ENCODE measurements around the gene FOCAD. TPM values are rescaled to one million over a fixed set of nuclear protein-coding genes. Genes with fewer than 3 reads are reported as not detected.
"Not testable (repeated sequence)": the region's sequence is repeated elsewhere in the genome, so short reads cannot be mapped to it uniquely, and the experiment has no call there.

FOCAD gene
- total RNA-seq, 2 experiments from 2014 or later, result 21.2 to 28.3 TPM

DNA sequence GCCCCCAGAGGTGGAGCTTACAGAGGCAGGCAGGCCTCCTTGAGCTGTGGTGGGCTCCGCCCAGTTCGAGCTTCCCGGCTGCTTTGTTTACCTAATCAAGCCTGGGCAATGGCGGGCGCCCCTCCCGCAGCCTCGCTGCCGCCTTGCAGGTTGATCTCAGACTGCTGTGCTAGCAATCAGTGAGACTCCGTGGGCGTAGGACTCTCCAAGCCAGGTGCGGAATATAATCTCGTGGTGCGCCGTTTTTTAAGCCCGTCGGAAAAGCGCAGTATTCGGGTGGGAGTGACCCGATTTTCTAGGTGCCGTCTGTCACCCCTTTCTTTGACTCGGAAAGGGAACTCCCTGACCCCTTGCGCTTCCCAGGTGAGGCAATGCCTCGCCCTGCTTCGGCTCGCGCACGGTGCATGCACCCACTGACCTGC, 25.8 kb upstream of the FOCAD start:
- not testable (repeated sequence) for H3K27me3 Mint-ChIP-seq; ATAC-seq (ENCODE audit: low read depth); H3K36me3 Mint-ChIP-seq; H3K4me3 Mint-ChIP-seq; H3K4me1 Mint-ChIP-seq; H3K9me3 Mint-ChIP-seq
- peak overlapping the region; percentile 81 for H3K27ac Mint-ChIP-seq
- DNase-seq, result peak; percentile 42
- POLR2A ChIA-PET, result interaction anchor here (2.2 to 2.3 kb wide), 2 partner anchors 26 to 36 kb away, joined by 8 to 13 read pairs; partner anchors contain the start of genes FOCAD and MLLT3

DNA sequence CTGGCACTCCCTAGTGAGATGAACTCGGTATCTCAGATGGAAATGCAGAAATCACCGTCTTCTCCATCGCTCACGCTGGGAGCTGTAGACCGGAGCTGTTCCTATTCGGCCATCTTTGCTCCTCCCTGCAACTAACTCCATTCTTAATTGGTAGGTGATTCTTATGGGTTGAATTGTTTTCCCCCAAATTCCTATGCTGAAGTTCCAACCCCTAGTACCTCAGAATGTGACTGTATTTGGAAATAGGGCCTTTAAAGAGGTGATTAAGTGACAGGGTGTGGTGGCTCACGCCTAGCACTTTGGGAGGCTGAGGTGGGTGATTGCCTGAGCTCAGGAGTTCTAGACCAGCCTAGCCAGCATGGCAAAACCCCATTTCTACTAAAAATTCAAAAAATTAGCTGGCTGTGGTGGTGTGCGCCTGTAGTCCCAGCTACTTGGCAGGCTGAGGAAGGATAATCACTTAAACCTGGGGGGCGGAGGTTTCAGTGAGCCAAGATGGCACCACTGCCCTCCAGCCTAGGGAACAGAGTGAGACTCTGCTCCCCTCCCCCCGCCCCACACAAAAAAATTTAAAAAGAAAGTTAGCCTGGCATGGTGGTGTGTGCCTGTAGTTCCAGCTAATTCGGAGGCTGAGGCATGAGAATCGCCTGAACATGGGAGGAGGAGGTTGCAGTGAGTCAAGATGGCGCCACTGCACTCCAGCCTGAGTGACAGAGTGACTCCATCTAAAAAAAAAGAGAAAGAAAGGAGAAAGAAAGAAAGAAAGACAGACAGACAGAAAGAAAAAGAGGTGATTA, 25.2 kb upstream of the FOCAD start:
- Mint-ChIP-seq H3K4me1 (peaks cover 3% of the 10 kb centered on the region), H3K27ac (peak overlapping the region; percentile 81), H3K36me3 (no peaks in the 10 kb centered on the region), H3K4me3 (no peak overlapping the region), H3K27me3 (no peaks in the 10 kb centered on the region), H3K9me3 (no peaks in the 10 kb centered on the region)
- DNase-seq (no peak), ATAC-seq (ENCODE audit: low read depth) (no peak)
- POLR2A ChIA-PET, result interaction anchor here (2.2 to 2.3 kb wide), 2 partner anchors 25 to 36 kb away, joined by 8 to 13 read pairs; partner anchors contain the start of genes FOCAD and MLLT3

DNA sequence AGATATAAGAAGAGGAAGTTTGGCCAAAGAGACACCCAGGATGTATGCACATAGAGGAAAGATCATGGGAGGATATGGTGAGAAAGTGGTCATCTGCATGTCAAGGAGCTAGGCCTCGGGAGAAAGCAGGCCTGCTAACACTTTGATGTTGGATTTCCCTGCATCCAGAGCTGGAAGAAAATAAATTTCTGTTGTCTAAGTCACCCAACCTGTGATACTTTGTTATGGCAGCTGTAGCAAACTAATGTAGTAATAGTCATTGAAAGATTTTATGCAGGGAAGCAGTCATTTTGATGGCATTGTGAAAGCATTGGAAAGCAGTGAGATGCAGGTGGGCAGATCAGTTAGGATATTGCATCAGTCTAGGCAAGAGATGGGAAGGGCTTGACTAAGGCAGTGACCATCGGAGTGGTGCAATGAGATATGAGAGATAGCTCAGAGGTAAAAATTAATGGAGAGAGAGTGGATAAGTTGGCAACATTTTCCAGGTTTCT, 24.5 kb upstream of the FOCAD start:
- ATAC-seq (ENCODE audit: low read depth) (no peak), DNase-seq (no peak)
- no peak overlapping the region for H3K27ac Mint-ChIP-seq
- no peaks in the 10 kb centered on the region for H3K27me3 Mint-ChIP-seq
- no peaks in the 10 kb centered on the region for H3K36me3 Mint-ChIP-seq
- POLR2A ChIA-PET, result interaction anchor here (2.2 to 2.3 kb wide), 2 partner anchors 24 to 37 kb away, joined by 8 to 13 read pairs; partner anchors contain the start of genes FOCAD and MLLT3
- no peaks in the 10 kb centered on the region for H3K9me3 Mint-ChIP-seq
- no peak overlapping the region for H3K4me3 Mint-ChIP-seq
- H3K4me1 Mint-ChIP-seq, result peaks cover 3% of the 10 kb centered on the region

DNA sequence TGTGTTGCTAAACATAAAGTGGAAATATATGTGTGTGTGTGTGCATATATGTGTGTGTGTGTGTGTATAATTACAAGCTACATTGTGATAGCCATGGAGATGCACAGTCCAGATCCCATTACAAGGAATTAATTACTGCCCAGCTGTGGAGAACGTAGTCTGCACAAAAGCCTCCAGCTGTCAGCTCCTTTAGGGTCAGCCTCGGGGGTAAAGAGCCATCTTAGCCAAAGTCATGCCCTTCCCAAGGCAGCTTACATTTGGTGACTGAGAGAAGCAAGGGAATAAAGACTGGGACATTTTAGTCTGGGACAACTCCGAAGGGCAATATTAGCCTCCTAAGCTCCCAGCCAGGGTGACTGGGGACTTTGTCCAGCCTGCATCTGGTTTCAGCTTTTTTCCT, 21.9 kb upstream of the FOCAD start:
- no peak overlapping the region for H3K27ac Mint-ChIP-seq
- POLR2A ChIA-PET, result no interaction called here
- no peak for DNase-seq
- H3K9me3 Mint-ChIP-seq, result no peaks in the 10 kb centered on the region
- H3K27me3 Mint-ChIP-seq, result peaks cover 5% of the 10 kb centered on the region
- no peaks in the 10 kb centered on the region for H3K36me3 Mint-ChIP-seq
- no peaks in the 10 kb centered on the region for H3K4me1 Mint-ChIP-seq
- H3K4me3 Mint-ChIP-seq, result no peak overlapping the region
- ATAC-seq (ENCODE audit: low read depth), result no peak

DNA sequence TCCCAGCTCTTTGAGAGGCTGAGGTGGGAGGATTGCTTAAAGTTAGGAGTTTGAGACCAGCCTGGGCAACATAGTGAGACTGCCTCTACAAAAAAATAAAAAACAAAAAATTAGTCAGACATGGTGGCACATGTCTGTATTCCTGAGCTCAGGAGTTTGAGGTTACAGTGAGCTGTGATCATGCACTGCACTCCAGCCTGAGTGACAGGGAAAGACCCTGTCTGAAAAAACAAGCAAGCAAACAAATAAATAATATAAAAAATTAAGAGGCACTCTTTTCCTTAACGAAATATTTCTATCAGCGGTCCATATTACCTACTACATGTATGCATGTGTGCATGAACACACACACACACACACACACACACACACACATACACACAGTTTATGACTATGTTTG, 20.9 kb upstream of the FOCAD start:
- POLR2A ChIA-PET, result no interaction called here
- H3K9me3 Mint-ChIP-seq, result no peaks in the 10 kb centered on the region
- H3K27ac Mint-ChIP-seq, result no peak overlapping the region
- DNase-seq (no peak), ATAC-seq (ENCODE audit: low read depth) (no peak)
- peaks cover 5% of the 10 kb centered on the region for H3K27me3 Mint-ChIP-seq
- H3K4me3 Mint-ChIP-seq, result no peak overlapping the region
- H3K36me3 Mint-ChIP-seq, result no peaks in the 10 kb centered on the region
- H3K4me1 Mint-ChIP-seq, result no peaks in the 10 kb centered on the region

DNA sequence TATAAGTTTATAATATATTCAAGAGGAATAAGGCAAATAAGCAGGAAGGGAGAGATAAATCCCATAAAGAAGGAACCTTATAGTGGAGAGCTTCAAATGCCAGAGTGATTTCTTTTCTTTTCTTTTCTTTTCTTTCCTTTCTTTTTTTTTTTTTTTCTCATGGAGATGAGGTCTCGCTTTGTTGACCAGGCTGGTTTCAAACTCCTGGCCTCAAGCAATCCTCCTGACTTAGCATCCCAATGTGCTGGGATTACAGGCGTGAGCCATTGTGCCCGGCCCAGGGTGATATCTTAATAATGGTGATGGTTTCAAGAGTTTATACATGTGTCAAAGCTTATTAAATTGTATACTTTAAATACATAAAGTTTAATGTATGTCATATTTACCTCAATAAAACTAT, 19.6 kb upstream of the FOCAD start:
- Mint-ChIP-seq H3K9me3 (no peaks in the 10 kb centered on the region), H3K4me3 (no peak overlapping the region), H3K27me3 (peaks cover 6% of the 10 kb centered on the region), H3K36me3 (no peaks in the 10 kb centered on the region), H3K4me1 (no peaks in the 10 kb centered on the region), H3K27ac (no peak overlapping the region)
- no peak for DNase-seq
- ATAC-seq (ENCODE audit: low read depth), result no peak
- POLR2A ChIA-PET, result interaction anchor here (1.2 kb wide), 1 partner anchor 19 kb away, joined by 3 read pairs; the partner anchor contains the start of gene FOCAD

DNA sequence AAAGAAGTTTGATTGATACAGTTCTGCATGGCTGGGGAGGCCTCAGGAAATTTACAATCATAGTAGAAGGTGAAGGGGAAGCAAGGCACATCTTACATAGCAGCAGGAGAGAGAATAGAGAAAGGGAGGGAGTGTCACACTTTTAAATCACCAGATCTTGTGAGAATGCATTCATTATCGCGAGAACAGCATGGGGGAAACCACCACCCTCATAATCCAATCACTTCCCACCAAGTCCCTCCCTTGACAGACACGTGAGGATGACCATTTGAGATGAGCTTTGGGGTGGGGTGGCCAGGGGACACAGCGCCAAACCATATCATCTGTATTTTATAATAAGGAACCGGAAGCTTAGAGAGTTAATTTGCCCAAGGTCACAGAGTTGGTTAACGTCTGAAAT, 13.7 kb upstream of the FOCAD start:
- H3K9me3 Mint-ChIP-seq, result no peaks in the 10 kb centered on the region
- no peaks in the 10 kb centered on the region for H3K4me1 Mint-ChIP-seq
- DNase-seq (no peak), ATAC-seq (ENCODE audit: low read depth) (no peak)
- H3K27me3 Mint-ChIP-seq, result peaks cover 4% of the 10 kb centered on the region
- POLR2A ChIA-PET, result no interaction called here
- H3K4me3 Mint-ChIP-seq, result no peak overlapping the region
- H3K27ac Mint-ChIP-seq, result no peak overlapping the region
- H3K36me3 Mint-ChIP-seq, result peaks cover 3% of the 10 kb centered on the region

DNA sequence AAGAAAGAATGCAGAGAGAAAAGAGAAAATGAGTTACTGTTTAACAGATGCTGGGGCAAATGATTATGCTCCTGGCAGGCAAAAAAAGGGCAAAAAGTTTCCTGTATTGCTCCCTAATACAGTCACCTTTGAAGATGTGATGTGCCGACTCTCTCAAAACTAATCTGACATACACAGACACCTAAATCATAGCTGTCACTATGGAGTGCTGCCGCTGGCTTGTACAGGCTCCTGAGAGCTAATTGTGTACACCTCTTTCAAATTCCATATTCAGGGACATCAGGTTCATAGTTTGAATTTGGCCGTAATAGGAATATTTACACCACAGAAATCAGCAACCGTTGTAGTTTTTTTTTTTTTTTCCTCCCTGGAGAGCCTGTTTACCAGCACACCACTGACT, 12.4 kb upstream of the FOCAD start:
- Mint-ChIP-seq H3K36me3 (peaks cover 7% of the 10 kb centered on the region), H3K4me1 (no peaks in the 10 kb centered on the region), H3K9me3 (peaks cover 2% of the 10 kb centered on the region), H3K27ac (no peak overlapping the region), H3K4me3 (no peak overlapping the region), H3K27me3 (peaks cover 2% of the 10 kb centered on the region)
- no peak for ATAC-seq (ENCODE audit: low read depth)
- no peak for DNase-seq
- POLR2A ChIA-PET, result interaction anchor here (0.8 to 1.0 kb wide), 2 partner anchors 10 to 13 kb away, joined by 3 to 5 read pairs; partner anchors contain the start of gene FOCAD

DNA sequence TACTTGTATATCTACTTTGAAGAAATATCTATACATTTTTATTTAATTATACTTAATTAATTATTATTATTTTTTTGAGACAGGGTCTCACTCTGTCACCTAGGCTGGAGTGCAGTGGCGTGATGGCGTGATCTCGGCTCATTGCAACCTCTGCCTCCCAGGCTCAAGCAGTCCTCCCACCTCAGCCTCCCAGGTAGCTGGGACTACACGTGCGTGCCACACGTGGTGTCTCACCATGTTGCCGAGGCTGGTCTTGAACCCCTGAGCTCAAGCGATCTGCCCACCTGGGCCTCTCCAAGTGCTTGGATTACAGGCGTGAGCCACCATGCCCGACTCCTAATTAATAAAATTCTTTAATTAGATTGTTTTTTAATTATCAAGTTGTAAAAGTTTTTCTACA, 10.5 kb upstream of the FOCAD start:
- H3K9me3 Mint-ChIP-seq; H3K36me3 Mint-ChIP-seq; H3K4me3 Mint-ChIP-seq; POLR2A ChIA-PET; ATAC-seq (ENCODE audit: low read depth); H3K27me3 Mint-ChIP-seq; H3K4me1 Mint-ChIP-seq; H3K27ac Mint-ChIP-seq; DNase-seq: not testable (repeated sequence)

DNA sequence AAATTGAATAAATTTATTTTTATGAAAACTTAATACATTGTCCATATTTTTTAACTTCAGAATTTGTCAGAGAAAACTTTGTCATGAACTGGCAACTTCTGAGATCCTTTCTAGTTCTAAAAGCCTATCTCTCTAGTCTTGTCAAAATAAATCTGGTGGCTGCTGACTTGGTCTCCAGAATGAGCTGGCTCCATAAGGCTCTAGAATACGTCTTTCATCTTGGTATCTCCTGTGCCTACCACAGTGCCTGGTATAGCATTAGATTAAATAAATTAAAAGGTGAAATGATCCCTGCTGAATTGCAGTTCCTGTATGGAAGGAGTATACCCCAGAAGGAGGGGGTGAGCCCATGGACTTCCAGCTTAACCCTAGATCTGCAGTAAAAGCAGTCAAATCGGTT, 2.6 kb upstream of the FOCAD start:
- ATAC-seq (ENCODE audit: low read depth), result no peak
- Mint-ChIP-seq H3K4me3 (no peak overlapping the region), H3K27me3 (no peaks in the 10 kb centered on the region), H3K9me3 (no peaks in the 10 kb centered on the region), H3K4me1 (peaks cover 17% of the 10 kb centered on the region), H3K27ac (no peak overlapping the region), H3K36me3 (no peaks in the 10 kb centered on the region)
- DNase-seq, result no peak
- POLR2A ChIA-PET, result interaction anchor here (1.3 kb wide), 1 partner anchor 10 kb away, joined by 3 read pairs; no protein-coding TSS in a partner anchor

DNA sequence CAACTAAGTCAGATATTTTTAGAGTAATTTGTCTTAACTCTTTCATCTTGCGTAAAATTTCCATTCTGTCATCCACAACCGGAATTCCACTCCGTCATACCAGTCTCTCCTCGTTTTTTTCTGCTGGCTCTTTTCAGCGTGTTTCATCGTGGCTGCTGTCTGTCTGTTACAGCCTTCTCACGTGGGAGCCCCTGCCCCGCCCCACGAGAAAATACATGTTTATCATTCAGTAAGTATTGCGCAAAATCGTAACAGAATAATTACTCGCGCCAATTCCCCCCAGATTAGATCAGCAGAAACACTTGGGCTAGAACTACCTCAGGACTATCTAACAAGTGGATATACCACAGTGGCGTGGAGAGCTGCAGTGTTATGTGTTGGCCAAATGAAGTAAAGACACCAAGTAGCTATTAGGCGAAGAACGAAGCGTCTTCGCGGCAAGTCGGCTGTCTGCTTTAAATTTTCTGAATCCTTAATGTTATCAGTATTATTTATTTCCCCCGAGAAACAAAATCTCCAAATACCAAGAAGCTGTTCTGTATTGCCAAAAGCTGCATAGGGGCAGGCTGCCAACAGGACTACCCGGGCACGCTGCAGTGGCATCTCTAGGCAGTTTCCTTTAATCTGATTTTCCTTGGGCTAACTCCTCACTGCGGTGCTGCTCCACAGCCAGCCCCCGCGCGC, 566 bp upstream of the FOCAD start:
- no peak for ATAC-seq (ENCODE audit: low read depth)
- Mint-ChIP-seq H3K4me1 (peaks cover 19% of the 10 kb centered on the region), H3K36me3 (peaks cover 2% of the 10 kb centered on the region), H3K27me3 (no peaks in the 10 kb centered on the region), H3K9me3 (no peaks in the 10 kb centered on the region), H3K27ac (peak overlapping the region; percentile 27), H3K4me3 (peak overlapping the region; percentile 94)
- POLR2A ChIA-PET, result interaction anchor here (0.7 to 3.1 kb wide), 16 partner anchors 17 to 683 kb away, joined by 3 to 39 read pairs (median 4); partner anchors contain the start of gene MLLT3
- no peak for DNase-seq

DNA sequence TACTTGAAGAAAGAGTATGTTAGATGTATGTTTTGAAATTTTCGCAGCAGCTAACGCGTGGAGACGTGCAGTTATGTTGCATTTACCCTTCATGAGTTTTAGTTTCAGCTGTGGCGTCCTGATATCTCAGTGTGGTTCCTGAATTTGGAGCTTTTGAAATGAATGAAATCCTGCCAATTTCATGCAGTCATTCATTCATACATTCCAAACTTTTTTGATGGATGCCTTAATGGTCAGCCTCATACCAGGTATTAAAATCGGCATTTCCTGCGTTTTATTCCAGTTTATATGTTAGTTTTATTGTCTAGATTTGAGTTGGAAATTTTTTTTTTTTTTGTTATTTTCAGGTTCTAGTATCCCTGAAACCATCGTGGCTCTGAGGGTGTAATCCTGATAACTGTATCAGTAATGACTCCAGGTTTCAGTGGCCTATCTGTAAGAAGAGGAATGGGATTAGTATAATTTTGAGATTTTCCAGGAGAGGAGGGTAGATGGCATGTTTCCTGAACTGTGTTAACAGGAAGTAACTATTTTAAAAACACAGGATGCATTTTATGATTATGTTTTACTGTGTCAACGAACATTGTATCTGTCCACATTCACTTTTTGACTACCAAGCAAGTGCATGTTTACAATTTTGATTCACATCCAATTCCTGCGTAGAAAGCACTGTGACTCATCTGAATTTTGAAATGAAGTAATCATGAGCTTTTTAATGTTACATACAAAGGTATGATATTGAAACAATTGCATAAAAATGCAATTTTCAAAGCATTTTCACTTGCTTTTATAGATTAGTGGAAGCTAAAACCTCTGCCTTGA, 1.0 kb downstream of the FOCAD start:
- peak overlapping the region; percentile 89 for H3K27ac Mint-ChIP-seq
- no peaks in the 10 kb centered on the region for H3K9me3 Mint-ChIP-seq
- peak overlapping the region; percentile 94 for H3K4me3 Mint-ChIP-seq
- DNase-seq, result no peak
- no peak for ATAC-seq (ENCODE audit: low read depth)
- H3K36me3 Mint-ChIP-seq, result peaks cover 2% of the 10 kb centered on the region
- H3K4me1 Mint-ChIP-seq, result peaks cover 16% of the 10 kb centered on the region
- H3K27me3 Mint-ChIP-seq, result no peaks in the 10 kb centered on the region
- POLR2A ChIA-PET, result interaction anchor here (0.7 to 3.1 kb wide), 11 partner anchors 13 to 1451 kb away, joined by 3 to 39 read pairs (median 4); partner anchors contain the start of gene MLLT3

DNA sequence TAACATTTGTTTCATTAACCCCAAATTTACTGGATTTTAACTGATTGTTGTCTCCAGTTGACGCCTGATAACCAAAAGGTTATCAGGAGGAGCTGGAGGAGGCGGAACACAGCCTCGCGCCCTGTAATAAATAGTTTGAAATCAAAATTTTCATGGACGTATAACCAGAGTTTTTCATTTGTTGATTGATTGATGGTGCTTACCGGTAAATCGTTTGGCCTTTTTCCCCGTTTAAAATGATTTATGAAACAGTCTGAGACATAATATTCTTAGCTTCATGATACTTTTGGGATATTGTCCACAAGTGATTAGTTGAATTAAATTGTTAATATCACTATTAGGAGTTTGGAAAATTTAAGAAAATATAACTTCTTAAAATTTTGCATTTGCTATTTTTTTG, 1.7 kb downstream of the FOCAD start:
- no peaks in the 10 kb centered on the region for H3K9me3 Mint-ChIP-seq
- H3K27me3 Mint-ChIP-seq, result no peaks in the 10 kb centered on the region
- POLR2A ChIA-PET, result interaction anchor here (0.7 to 3.1 kb wide), 3 partner anchors 61 to 1450 kb away, joined by 3 to 39 read pairs (median 9); partner anchors contain the start of gene MLLT3
- peaks cover 2% of the 10 kb centered on the region for H3K36me3 Mint-ChIP-seq
- peaks cover 16% of the 10 kb centered on the region for H3K4me1 Mint-ChIP-seq
- H3K4me3 Mint-ChIP-seq, result no peak overlapping the region
- ATAC-seq (ENCODE audit: low read depth), result no peak
- no peak for DNase-seq
- H3K27ac Mint-ChIP-seq, result no peak overlapping the region
